GM12873 (cell line): ENCODE results near the gene DUSP28.
A peak's percentile ranks its signal among the peaks of the same experiment; 100 is the strongest.

Experiments used
- CTCF ChIP-seq: IDR thresholded peaks from 2 replicates; pipeline ENCODE4 v1.5.1; 2012; ENCODE audit warnings: low read depth, mild to moderate bottlenecking, moderate library complexity, low read length, control low read depth; ENCODE audit not compliant: insufficient read depth; ENCODE audit errors: missing control alignments

DUSP28 gene

DNA sequence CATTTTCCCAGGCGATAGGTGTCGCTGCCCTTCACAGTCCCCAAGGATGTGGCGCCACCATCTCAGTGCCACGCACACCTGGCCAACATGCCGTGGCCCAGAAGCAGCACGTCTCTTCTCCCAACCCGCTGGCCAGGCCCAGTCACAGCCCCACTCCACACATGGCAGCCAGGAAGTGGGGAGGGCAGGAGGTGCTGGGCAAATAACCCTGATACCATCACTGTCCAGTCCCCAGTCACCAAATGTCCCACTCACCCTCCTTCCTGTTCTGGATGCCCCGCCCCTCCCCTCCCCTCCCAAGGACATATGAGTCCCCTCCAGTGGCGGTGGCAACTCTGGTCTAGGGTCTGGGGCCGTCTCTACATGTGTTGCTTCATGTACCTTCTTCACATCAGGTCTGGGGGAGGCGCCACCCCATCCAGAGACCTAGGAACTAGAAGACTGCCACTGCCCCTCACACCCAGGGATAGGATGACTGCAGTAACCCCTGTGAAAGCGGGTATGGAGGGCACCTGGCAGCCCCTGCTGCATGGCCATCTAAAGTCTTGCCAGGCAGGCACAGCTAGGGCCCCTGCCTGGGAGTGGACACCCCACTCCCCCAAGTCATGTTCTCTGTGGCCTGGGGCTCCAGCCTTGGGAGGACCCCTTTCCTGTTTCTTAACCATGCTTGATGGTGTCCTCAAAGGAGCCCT, 19.1 kb downstream of the DUSP28 start:
- no peak for TF ChIP-seq CTCF

DNA sequence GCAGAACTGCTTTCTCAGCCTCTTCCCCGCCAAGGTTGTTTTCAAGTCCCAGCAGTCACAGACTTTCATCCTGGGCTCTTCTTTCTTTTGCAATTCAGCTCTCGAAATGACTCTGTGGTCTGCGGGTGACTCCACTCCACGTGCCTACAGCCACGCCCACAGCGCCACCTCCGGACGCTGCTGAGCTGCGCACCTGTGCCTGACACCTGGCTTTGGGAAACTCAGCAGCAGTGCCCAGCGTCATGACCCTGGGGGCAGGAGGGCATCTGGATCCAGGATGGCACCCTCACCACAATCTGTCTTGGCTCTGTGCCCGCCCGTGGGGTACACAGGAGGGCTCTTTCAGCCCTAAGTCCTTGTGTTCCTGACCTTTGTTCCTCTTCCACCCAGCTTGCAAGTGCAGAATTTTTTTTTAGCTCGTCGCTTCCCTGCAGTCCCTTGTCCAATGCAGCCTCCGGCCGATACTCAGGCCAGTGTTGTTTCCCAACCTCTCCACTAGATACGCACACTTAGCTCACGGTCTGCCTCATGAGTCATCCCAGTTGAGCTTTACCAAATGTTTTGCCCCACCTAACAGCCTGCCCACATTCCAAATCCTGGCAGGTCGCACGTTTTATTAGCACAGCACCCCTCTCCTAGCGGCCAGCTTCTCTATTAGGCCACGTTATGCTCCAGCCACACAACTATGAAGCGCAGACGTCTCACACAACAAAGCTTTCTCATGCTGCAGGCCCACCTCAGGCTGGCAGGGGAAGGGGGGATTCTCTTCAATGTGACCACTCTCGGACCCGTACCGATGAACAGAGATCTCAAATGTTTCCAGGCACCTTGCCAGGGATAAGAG, 19.8 kb downstream of the DUSP28 start:
- TF ChIP-seq CTCF = peak; percentile 84

DNA sequence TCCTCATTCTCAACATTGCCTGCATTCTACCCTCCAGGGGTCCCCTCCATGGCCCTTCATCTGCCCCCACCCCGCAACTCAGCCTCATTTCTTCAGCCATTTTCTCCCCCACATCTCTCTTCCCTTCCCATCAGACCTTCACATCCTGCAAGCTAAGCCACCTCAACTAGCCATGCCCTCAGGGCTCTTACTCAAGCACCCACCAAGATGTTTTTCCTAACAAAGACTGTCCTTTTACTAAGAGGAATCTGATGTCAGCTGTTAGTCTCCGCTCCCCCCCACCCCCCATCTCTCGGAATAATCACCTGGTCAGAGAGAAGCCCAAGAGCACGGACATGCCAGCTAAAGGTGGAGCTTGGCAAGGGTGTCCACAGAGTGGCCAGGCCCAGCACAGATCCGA, 21.7 kb downstream of the DUSP28 start:
- TF ChIP-seq CTCF = no peak

DNA sequence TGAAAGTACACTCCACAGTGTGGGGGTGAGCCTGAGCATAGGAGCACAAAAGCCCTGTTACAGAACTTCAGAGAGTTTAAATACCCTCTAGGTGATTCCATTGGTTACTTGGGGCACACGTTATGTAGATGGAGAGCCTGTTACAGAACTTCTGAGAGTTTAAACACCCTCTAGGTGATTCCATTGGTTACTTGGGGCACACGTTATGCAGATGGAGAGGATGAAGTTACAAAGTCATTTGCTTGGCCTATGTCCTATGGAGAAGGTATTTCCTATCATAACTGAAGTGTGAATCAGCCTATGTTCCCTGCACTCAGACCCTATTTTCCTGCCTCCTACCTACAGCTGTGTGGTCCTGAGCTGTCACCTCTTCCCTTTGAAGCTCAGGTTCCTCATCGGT, 22.6 kb downstream of the DUSP28 start:
- TF ChIP-seq CTCF = no peak

GRCh38 chr2:240583774-240584173, 23.6 kb downstream of the DUSP28 start:
- TF ChIP-seq CTCF = no peak

DNA sequence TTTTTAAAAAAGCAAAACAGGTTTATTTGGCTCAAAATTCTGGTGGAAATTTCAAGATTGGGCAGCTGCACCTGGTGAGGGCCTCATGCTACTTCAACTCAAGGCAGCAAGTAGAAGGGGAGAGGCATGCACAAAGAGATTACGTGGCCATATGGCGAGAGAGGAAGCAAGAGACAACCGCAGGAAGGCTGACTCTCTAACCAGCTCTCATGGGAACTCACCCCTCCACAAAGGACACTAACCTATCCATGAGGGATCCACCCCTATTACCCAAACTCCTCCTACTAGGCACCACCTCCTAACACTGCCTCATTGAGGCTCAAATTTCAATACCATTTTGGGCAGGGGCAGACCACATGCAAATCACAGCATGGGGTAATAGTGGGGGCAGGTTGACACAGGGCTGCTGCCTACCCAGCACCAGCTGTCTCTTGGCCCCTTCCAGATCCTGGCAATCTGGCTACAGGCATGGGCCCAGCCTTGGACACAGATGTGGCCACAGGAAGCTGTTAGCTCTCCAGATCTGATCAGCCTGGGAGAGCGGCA, 24.4 kb downstream of the DUSP28 start:
- TF ChIP-seq CTCF = no peak

- TF ChIP-seq CTCF = no peak
Observed at GRCh38 chr2:240585101-240585500, 24.9 kb downstream of the DUSP28 start.
